NCI-H1436 (cell line): Measurements from ENCODE around the gene PRKCE.
A peak's percentile ranks its signal among the peaks of the same experiment; 100 is the strongest.

Source experiments
- DNase-seq: peaks from one replicate; lab custom pipeline; 2025; lab: John Stamatoyannopoulos, UW

PRKCE gene

GRCh38 chr2:45938649-45939511 lies 287.4 kb downstream of the PRKCE start:
- DNase-seq = no peak

GRCh38 chr2:45941531-45942236 lies 290.2 kb downstream of the PRKCE start:
- no peak for DNase-seq

DNA sequence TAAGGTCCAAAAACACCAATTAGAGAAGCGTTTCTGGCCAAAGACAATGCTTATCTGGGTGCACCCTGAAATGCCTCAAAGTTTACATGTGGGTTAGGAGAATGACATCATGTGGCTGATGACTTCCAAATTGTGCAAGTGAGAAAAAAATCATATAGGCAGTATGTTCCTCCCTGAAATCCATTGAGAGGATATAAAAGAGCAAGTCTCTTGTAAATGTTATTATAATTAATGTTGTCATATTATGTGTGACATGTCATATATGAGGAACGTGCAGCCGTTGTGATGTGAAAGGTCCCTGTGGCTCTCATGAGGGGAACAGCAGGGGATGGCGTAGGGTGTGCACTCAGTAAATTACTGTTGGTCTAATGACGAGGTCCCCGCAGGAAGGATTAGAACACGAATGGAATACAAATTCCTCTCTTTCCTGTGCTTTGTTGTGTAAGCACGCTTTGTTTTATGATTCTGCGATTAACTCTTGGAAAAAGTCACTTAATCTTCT lies 290.8 kb downstream of the PRKCE start:
- no peak for DNase-seq

- no peak for DNase-seq
Measured at GRCh38 chr2:45943219-45944044, 292.0 kb downstream of the PRKCE start.

DNA sequence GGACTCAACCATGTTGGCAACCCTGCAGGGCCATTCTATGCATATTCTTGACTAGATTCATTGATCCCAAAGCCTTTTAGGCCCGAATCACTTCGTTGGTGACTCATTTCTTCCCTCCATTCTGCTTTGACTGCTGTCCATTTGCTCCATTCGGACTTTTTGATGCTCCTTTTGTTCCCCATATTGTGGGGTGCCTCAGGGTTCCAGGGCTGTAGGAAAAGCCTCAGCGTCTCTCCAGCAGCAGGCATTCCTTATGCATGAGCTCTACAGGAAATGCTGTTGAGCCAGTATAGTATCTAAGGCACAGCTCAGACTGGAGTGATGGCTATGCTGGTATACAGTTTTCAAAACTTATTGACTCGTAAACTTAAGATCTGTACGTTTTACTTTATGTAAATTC lies 292.6 kb downstream of the PRKCE start:
- DNase-seq = no peak

DNA sequence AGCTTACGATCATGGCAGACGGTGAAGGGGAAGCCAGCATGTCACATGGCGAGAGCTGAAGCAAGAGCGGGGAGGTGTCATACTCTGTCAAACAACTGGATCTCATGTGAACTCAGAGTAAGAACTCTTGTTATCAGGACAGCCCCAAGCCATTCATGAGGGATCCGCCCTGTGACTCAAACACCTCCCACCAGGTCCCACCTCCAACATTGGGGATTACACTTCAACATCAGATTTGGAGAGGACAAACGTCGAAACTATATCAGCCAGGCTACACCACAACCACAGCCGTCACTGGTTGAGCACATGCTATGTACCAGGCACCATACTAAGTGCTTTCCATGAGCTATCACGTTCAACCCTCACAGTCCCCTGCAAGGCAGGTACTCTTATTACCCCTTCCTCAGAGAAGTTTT lies 293.8 kb downstream of the PRKCE start:
- DNase-seq = no peak

- DNase-seq = no peak
Measured at GRCh38 chr2:45946023-45946422, 294.5 kb downstream of the PRKCE start.

GRCh38 chr2:45950606-45951005 lies 299.1 kb downstream of the PRKCE start:
- DNase-seq = no peak

- DNase-seq = no peak
Measured at GRCh38 chr2:45951025-45951727, 299.7 kb downstream of the PRKCE start.

DNA sequence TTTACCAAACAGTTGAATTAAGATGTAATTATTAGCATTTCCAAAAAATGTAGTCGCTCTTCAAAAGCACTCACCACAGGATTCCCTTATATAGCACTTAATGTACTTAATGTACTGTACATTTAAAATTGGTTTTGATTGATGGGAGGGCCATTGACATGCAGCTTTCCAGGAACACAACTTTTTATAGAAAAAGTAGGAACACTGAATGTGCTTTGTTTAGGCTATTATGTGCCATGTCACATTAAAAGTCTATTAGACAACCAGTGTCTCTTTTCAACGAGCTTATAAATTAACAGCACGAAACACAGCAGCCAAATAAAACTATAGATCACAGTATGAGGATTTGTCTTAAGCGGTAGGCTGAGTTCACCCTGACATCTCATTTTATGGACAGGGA lies 301.1 kb downstream of the PRKCE start:
- no peak for DNase-seq

DNA sequence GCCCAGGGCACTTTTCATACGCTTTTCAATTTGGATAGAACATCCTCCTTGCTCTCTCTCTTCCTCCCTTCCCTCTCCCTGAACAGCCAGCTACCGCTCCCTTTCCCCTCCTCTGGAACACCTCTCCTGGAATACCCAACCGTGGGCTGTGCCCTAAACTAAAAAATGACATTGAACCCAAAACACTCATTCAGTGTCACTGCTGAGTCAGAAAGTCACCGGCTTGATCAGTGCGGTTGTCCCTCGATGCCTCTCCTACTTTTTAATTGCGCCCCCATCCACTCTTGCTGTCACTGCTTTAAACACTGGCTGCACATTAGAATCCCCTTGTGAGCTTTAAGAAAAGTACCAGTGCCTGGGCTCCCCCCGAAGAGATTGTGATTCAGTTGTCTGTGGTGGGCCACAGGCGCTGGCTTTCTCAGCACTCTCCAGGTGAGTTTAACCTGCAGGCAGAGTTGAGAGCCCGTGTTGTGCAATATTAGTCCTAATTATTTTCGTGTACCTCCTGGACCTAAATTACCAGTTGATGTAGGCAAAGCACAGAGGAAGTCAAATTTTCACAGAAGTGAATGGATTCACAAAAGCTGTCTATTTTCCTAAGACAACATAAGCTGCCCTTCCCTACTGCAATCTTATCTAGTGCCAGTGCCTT lies 302.0 kb downstream of the PRKCE start:
- DNase-seq = no peak

DNA sequence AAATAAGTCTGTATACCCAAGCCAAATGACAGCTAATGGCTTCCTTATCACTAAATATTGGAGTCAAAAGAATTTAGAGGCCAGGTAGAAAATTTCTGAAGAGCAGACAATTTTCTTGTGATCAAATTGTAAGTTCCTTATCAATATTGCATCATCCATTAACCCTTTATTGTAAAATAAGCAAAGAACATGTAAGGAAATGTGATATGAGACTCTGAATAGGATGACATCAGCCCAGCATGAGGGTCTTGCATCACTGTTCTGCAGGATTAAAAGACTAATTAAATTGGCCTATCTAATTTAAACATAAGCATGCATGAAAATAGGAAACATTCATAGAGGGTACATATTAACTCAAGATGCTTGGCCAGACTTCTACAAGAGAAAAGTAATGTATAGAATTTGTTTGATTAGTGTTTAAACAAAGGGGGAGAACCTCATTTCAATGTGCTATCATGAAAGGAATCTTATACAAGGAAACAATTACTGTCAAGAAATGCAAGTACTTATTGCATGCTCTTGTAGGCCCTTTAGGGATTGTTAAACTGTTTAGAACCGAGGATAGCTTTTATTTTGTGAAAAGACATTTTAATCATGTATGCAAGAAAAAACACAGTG lies 302.9 kb downstream of the PRKCE start:
- DNase-seq = peak; percentile 10

- DNase-seq = no peak
Measured at GRCh38 chr2:45957533-45958227, 306.2 kb downstream of the PRKCE start.

- no peak for DNase-seq
Measured at GRCh38 chr2:45960057-45960863, 308.8 kb downstream of the PRKCE start.

DNA sequence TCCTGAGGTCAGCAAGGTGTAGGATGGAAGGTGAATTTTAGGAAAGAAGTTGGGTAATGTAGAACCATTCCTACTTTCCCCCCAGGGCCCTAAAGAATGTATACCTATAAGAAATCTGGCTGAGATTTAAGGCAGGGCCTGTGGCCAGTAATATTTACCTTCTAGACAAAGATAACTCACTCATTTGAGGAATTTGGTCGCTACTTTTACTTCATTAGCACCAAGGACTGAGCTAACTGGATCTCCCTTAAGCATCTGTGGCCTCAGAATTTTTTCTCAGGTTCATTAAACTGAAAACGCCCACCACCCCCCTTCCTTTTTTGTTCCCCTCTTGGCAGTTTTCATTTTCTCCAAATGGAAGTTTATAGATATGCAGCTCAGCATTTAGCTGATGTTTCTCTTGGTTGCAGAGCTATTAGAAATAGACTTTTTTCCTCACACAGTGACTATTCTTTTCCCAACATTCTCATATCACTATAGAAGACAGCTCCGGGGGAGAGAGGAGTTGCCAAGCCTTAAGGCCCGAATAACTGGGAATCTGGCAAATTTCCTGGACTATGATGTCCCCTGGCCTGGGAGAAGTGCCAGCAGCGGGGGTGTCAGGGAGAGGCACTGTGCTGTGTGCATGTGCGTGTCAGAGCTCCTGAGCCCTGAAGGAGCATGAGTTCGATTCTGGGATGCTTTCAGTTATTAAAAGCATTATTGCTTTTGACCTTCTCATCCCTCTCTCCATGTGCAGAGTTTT lies 310.9 kb downstream of the PRKCE start:
- DNase-seq = no peak

- no peak for DNase-seq
Measured at GRCh38 chr2:45963816-45964215, 312.3 kb downstream of the PRKCE start.

DNA sequence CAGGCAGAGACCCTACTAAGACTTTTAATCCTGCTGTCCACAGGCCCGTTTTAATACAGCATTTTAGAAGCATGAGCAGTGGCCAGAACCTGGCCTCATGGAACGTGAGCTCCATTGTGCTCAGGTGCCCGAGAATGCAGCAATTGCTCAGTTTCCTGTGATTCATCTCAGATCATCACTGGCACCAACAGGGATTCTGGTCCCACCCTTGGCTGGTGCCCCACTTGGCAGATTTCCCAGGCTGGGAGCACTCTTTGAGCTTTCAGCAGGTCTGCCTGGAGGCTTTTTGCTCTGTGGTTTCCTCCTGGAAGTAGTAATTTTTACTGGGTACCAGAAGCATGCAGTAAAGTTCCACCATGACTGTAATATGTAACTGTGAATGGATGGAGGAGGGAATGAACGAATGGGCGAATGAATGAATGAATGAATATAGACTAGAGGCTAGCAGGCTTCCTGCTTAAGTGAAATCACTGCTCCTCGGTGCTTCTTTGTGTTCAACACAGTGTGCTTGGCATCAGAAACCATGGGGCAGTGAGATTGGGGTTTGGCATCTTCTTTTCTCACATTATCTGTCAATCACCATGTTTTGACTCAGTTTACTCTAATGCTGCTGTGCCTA lies 312.9 kb downstream of the PRKCE start:
- peak; percentile 9 for DNase-seq

DNA sequence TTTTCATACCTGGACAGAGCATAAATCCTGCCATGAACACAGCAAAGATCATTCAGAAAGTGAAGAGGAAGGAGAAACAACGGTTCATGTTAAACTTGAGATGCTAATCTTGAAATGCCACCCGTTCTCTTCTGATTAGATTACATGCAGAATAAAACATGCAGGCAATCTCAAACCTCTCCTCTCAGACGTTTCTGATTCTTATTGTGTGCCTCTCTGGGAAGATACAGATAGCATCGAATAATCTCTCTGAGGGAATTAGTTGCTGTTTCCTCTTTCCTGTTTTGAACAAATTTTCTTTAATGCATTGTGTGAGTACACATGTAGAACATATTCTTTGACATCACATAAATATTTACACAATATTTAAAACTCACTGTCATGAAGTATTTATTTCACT lies 313.4 kb downstream of the PRKCE start:
- no peak for DNase-seq
